DND-41 (cell line): ENCODE measurements around the gene SNX1.

Experiments
- ATAC-seq: fragments of 200-7000 bp; cut with Tn5 transposase; 3 replicates; pipeline ENCODE4 v1.9.1; 2021; ENCODE audit warnings: low read depth; ENCODE audit not compliant: insufficient read depth
- DNase-seq: peaks from one replicate; pipeline ENCODE4 v3.0.0-alpha.2; 2020
- H2AFZ ChIP-seq: 2 replicates; pipeline ENCODE4 v1.6.0; 2012; ENCODE audit warnings: low read depth, low read length
- H3K27ac ChIP-seq: 2 replicates; pipeline ENCODE4 v1.5.1; 2012; ENCODE audit warnings: low read length, inconsistent platforms
- H3K27me3 ChIP-seq: fragments of 200-600 bp; sonication (generic); 2 replicates; pipeline ENCODE4 v1.6.0; 2012; ENCODE audit warnings: low read length, mild to moderate bottlenecking, inconsistent platforms; ENCODE audit not compliant: insufficient read depth, poor library complexity
- H3K36me3 ChIP-seq: 2 replicates; pipeline ENCODE4 v1.5.1; 2012; ENCODE audit warnings: low read length, inconsistent platforms; ENCODE audit not compliant: insufficient read depth
- H3K4me1 ChIP-seq: 2 replicates; pipeline ENCODE4 v1.5.1; 2012; ENCODE audit warnings: mild to moderate bottlenecking, low read length; ENCODE audit not compliant: insufficient read depth
- H3K4me2 ChIP-seq: 2 replicates; pipeline ENCODE4 v1.6.0; 2012; ENCODE audit warnings: mild to moderate bottlenecking, moderate library complexity, low read length, inconsistent platforms; ENCODE audit not compliant: insufficient read depth
- H3K4me3 ChIP-seq, 2 experiments: fragments of 200-600 bp in 1 of 2; shearing (Covaris generic) in 1 of 2; 2 replicates each; pipeline ENCODE4 v1.5.1; 2012 to 2016; ENCODE audit warnings: inconsistent platforms in 2 of 2, low read length in 2 of 2, mild to moderate bottlenecking in 2 of 2, low read depth in 1 of 2, moderate library complexity in 1 of 2
- H3K79me2 ChIP-seq: 2 replicates; pipeline ENCODE4 v1.6.0; 2012; ENCODE audit warnings: low read length, inconsistent platforms; ENCODE audit not compliant: insufficient read depth
- H3K9ac ChIP-seq: 2 replicates; pipeline ENCODE4 v1.6.0; 2012; ENCODE audit warnings: low read depth, mild to moderate bottlenecking, inconsistent platforms, low read length, moderate library complexity
- H3K9me3 ChIP-seq: 2 replicates; pipeline ENCODE4 v1.5.1; 2012; ENCODE audit warnings: low read length, moderate library complexity, mild to moderate bottlenecking, inconsistent platforms; ENCODE audit not compliant: insufficient read depth, severe bottlenecking
- H4K20me1 ChIP-seq: 2 replicates; pipeline ENCODE4 v1.6.0; 2012; ENCODE audit warnings: low read length; ENCODE audit not compliant: insufficient read depth
- CTCF ChIP-seq: IDR thresholded peaks from 2 replicates; pipeline ENCODE4 v1.5.1; 2012; ENCODE audit warnings: borderline replicate concordance, low read length, moderate library complexity, mild to moderate bottlenecking; ENCODE audit not compliant: poor library complexity, severe bottlenecking; ENCODE audit errors: extremely low read depth
- EZH2 ChIP-seq: IDR thresholded peaks from 3 replicates; pipeline ENCODE4 v1.6.1; 2012; ENCODE audit warnings: borderline replicate concordance, low read depth, mild to moderate bottlenecking, moderate library complexity, low read length, inconsistent platforms; ENCODE audit not compliant: severe bottlenecking

SNX1 gene

GRCh38 chr15:64060716-64061115 is 35.1 kb upstream of the SNX1 start:
- DNase-seq = no peak
- Histone ChIP-seq H3K4me1 (no peaks in the 10 kb centered on the region), H3K9me3 (no peaks in the 10 kb centered on the region), H3K79me2 (no peaks in the 10 kb centered on the region), H2AFZ (no peak overlapping the region), H4K20me1 (no peaks in the 10 kb centered on the region), H3K4me2 (no peak overlapping the region), H3K9ac (no peak overlapping the region), H3K4me3 (no peak overlapping the region), H3K27me3 (no peaks in the 10 kb centered on the region), H3K36me3 (no peaks in the 10 kb centered on the region), H3K27ac (no peak overlapping the region)
- ATAC-seq = no peak
- TF ChIP-seq CTCF (no peak), EZH2 (no peak)

GRCh38 chr15:64066451-64066850 is 29.3 kb upstream of the SNX1 start:
- no peak for ATAC-seq
- TF ChIP-seq CTCF (no peak), EZH2 (no peak)
- Histone ChIP-seq H2AFZ (no peak overlapping the region), H3K36me3 (peaks cover 3% of the 10 kb centered on the region; the same call in 1 of the 2 replicates), H3K4me2 (no peak overlapping the region), H3K27ac (no peak overlapping the region), H3K9ac (no peak overlapping the region), H3K4me3 (no peak overlapping the region), H3K27me3 (no peaks in the 10 kb centered on the region), H3K4me1 (no peaks in the 10 kb centered on the region), H3K9me3 (no peaks in the 10 kb centered on the region), H4K20me1 (no peaks in the 10 kb centered on the region), H3K79me2 (no peaks in the 10 kb centered on the region)
- DNase-seq = no peak

- no peak overlapping the region for H3K4me3 ChIP-seq
- H4K20me1 ChIP-seq = no peaks in the 10 kb centered on the region
- peaks cover 11% of the 10 kb centered on the region for H3K36me3 ChIP-seq
- H3K4me2 ChIP-seq = peak overlapping the region; percentile 20; the same call in 1 of the 2 replicates
- DNase-seq (peak; percentile 72), ATAC-seq (peak; percentile 93)
- H3K27ac ChIP-seq = no peak overlapping the region
- H2AFZ ChIP-seq = no peak overlapping the region; the same call in 1 of the 2 replicates
- H3K9me3 ChIP-seq = no peaks in the 10 kb centered on the region
- H3K4me1 ChIP-seq = no peaks in the 10 kb centered on the region
- H3K79me2 ChIP-seq = no peaks in the 10 kb centered on the region
- H3K27me3 ChIP-seq = no peaks in the 10 kb centered on the region
- peak; percentile 85 for TF ChIP-seq CTCF
- no peak for TF ChIP-seq EZH2
- no peak overlapping the region for H3K9ac ChIP-seq
These were observed 28.2 kb upstream of the SNX1 start for GRCh38 chr15:64067564-64068030.

GRCh38 chr15:64068133-64068532 is 27.6 kb upstream of the SNX1 start:
- H3K4me3 ChIP-seq = no peak overlapping the region
- H3K79me2 ChIP-seq = no peaks in the 10 kb centered on the region
- 0 out of 3 replicates have a peak, but pooled peaks have one; percentile 23 for ATAC-seq
- H3K9ac ChIP-seq = no peak overlapping the region
- H3K27me3 ChIP-seq = no peaks in the 10 kb centered on the region
- no peak for DNase-seq
- no peak overlapping the region for H3K27ac ChIP-seq
- no peak for TF ChIP-seq EZH2
- no peak for TF ChIP-seq CTCF
- no peaks in the 10 kb centered on the region for H3K9me3 ChIP-seq
- H3K36me3 ChIP-seq = peaks cover 15% of the 10 kb centered on the region
- H3K4me2 ChIP-seq = no peak overlapping the region
- H4K20me1 ChIP-seq = no peaks in the 10 kb centered on the region
- no peak overlapping the region for H2AFZ ChIP-seq
- no peaks in the 10 kb centered on the region for H3K4me1 ChIP-seq
